ENCODE measurements around the gene PMVK.

PMVK gene

GRCh38 chr1:154945962-154946850, 9.7 kb upstream of the PMVK start:
- DNase-seq: no peak

GRCh38 chr1:154945160-154945961, 8.8 kb upstream of the PMVK start:
- no peak for DNase-seq

- no peak for DNase-seq
These were observed 8.1 kb upstream of the PMVK start for GRCh38 chr1:154944401-154945159.

- DNase-seq: peak; percentile 72 to 77
These were observed 7.3 kb upstream of the PMVK start for GRCh38 chr1:154943649-154944400.

GRCh38 chr1:154941333-154942013, 5.0 kb upstream of the PMVK start:
- DNase-seq: no peak

GRCh38 chr1:154940651-154941194, 4.2 kb upstream of the PMVK start:
- no peak for DNase-seq

GRCh38 chr1:154940213-154940560, 3.7 kb upstream of the PMVK start:
- no peak for DNase-seq

- no peak for DNase-seq
These were observed 2.3 kb upstream of the PMVK start for GRCh38 chr1:154938604-154939399.

GRCh38 chr1:154937988-154938386, 1.5 kb upstream of the PMVK start:
- no peak for DNase-seq

- DNase-seq: peak; percentile 92 to 93
These were observed 817 bp upstream of the PMVK start for GRCh38 chr1:154937085-154937987.

- no peak for DNase-seq
These were observed 567 bp downstream of the PMVK start for GRCh38 chr1:154935749-154936554.

- no peak for DNase-seq
These were observed 2.1 kb downstream of the PMVK start for GRCh38 chr1:154934358-154934948.

- no peak for DNase-seq
These were observed 4.5 kb downstream of the PMVK start for GRCh38 chr1:154931940-154932487.

GRCh38 chr1:154926201-154926600, 10.3 kb downstream of the PMVK start:
- no peak for DNase-seq

GRCh38 chr1:154925335-154926170, 11.0 kb downstream of the PMVK start:
- peak; percentile 93 to 94 for DNase-seq

GRCh38 chr1:154923695-154924094, 12.8 kb downstream of the PMVK start:
- DNase-seq: no peak

GRCh38 chr1:154913273-154913672, 23.2 kb downstream of the PMVK start:
- no peak for DNase-seq
